ENCODE results near the gene ERGIC1.
"Not testable (repeated sequence)": the region's sequence is repeated elsewhere in the genome, so short reads cannot be mapped to it uniquely, and the experiment has no call there.

ERGIC1 gene

GRCh38 chr5:172883066-172883465, 49.0 kb downstream of the ERGIC1 start:
- DNase-seq: no peak

GRCh38 chr5:172885597-172886340, 51.7 kb downstream of the ERGIC1 start:
- DNase-seq: no peak

GRCh38 chr5:172886476-172886875, 52.4 kb downstream of the ERGIC1 start:
- peak; percentile 52 for DNase-seq

- peak; percentile 100 for DNase-seq
Measured at GRCh38 chr5:172886974-172887501, 53.0 kb downstream of the ERGIC1 start.

GRCh38 chr5:172887692-172888091, 53.6 kb downstream of the ERGIC1 start:
- peak; percentile 85 for DNase-seq

- no peak for DNase-seq
Measured at GRCh38 chr5:172890659-172891058, 56.6 kb downstream of the ERGIC1 start.

- DNase-seq: no peak
Measured at GRCh38 chr5:172891716-172892421, 57.8 kb downstream of the ERGIC1 start.

DNA sequence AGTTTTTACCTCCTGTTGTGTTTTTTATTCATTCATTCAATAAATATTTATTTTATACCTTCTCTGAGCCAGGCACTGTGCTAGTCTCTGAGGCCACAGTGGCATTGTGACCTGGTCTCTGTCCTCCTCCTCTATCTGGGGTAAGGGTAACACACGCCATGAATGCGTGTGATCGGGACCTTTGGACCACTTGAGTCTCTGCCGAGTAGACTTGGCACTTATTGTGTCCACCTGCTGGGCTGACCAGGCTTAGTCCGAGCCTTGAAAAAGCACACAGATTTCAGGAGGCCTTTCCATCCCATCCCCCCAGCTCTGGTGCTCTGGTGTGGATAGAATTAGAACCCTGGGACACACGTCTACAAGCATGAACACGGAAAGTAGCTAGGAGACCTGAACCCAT, 58.7 kb downstream of the ERGIC1 start:
- DNase-seq: no peak

DNA sequence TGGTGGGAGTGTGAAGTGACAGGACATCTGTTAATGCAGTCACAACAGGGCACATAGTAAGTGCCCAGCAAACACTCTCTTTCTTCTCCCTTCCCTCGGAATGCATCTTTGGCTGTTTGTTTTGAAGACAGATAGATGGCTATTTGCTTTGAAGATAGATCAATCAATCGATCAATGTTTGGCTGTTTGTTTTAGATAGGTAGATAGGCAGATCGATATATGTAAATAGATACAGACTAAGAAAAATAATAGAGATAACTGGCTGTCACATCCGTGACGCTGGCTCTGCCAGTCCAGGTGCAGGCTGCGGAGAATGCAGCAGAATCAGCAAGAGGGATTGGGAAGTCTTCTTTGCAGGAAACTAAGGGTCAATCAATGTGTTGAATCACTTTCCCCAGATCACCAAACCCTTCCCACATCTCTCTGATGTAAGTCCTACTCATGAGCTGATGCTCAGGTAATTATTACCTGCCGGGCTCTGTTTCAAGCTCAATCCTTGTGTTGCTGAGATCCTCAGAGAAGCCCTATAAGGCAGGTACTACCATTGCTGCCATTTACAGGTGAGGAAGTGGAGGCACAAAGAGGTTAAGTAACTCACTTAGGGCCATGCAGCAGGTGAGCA, 60.8 kb downstream of the ERGIC1 start:
- DNase-seq: no peak

GRCh38 chr5:172895549-172895948, 61.5 kb downstream of the ERGIC1 start:
- no peak for DNase-seq

DNA sequence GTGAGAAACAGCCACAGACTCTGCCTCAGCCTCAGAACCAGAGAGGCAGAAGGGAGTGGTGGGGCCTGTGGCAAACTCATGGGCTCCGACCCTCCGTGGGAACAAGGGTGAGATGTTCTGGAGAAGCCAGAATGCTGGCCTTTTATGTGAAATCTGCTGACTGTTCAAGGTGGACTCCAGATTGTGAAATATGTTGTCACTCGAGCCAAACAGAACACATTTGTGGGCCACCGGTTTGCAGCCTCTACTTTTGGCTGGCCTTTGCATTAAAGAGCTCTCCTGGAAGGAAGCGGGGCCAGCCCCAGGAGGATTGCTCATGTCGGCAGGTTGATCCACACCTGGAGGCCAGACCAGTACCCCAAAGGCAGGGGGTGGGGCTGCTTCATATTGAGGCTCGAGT, 62.4 kb downstream of the ERGIC1 start:
- no peak for DNase-seq

- DNase-seq: not testable (repeated sequence)
Measured at GRCh38 chr5:172897067-172897466, 63.0 kb downstream of the ERGIC1 start.

GRCh38 chr5:172897481-172898217, 63.6 kb downstream of the ERGIC1 start:
- peak; percentile 98 for DNase-seq

- DNase-seq: peak; percentile 82
Measured at GRCh38 chr5:172898218-172898842, 64.3 kb downstream of the ERGIC1 start.

DNA sequence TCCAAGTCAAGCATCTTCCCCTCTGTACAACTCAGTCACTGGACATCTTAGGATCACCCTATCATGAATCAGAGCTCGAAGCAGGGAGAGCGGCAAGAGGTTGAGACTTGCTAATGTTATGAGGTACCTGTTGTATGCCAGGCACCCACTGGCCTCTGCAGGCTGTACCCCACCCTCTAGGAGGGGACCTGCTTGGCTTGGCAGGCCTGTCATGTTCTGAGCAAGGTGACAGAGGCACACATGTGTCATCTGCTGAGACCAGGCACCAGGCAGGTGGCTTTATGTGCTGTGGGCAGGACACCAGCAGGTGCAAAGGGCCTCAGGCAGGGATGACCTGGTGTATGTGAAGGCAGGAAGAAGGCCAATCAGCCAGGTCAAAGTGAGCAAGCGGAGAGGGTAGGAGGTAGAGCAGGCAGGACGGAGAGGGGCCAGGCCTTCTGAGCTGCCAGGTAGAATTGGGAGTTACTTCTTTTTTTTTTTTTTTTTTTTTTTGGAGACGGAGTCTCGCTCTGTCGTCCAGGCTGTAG, 64.9 kb downstream of the ERGIC1 start:
- no peak for DNase-seq

DNA sequence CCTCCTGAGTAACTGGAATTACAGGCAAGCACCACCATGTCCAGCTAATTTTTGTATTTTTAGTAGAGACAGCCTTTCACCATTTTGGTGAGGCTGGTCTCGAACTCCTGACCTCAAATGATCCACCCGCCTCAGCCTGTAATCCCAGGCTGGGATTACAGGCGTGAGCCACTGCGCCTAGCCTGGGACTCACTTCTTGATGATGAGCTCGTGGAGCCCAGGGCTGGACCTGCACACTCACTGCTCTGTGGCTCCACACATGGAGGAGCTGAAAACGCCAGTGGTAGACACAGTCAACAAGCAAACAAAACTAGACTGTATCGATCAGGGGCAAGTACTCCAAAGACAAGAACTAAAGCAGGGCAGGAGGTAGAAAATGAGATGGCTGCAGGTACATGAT, 65.4 kb downstream of the ERGIC1 start:
- DNase-seq: no peak

DNA sequence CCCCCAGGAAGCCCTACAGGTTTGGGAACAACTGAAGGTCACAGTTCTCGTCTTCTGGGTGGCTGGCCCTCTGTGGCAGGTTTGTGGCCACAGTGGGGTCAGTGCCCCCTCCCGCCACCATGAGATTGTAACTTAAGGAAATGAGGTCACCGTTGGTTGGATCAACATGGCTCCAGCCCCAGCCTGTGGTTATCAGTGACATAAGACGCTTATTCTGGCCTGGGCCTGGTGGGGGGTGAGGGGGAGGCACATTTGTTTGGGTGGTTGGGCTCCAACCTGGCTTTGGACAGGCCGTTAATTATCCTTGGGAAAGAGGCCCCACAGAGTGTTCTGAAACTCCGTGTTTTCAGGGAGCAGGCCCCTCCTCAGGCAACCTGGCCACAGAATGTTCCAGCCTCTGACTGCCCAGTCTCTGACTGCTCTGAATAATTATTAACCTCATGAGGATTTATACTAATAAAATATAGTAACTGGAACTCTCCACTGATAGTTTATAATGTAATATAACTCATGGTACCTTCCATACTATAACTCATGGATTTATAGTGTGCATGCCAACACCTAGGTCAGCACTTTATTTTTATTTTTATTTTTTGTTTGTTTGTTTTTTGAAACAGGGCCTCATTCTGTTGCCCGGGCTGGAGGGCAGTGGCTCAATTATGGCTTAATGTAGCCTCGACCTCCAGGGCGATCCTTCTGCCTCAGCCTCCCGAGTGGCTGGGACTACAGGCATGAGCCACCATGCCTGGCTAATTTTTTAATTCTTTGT, 67.1 kb downstream of the ERGIC1 start:
- peak; percentile 90 for DNase-seq

- peak; percentile 75 for DNase-seq
Measured at GRCh38 chr5:172901788-172902496, 67.9 kb downstream of the ERGIC1 start.

- peak; percentile 99 for DNase-seq
Measured at GRCh38 chr5:172902497-172903472, 68.7 kb downstream of the ERGIC1 start.
